OCI-LY3 (cell line): ENCODE results near the gene ACOT9.
"Not testable (repeated sequence)": the region's sequence is repeated elsewhere in the genome, so short reads cannot be mapped to it uniquely, and the experiment has no call there.

ENCODE experiments used
- H2AFZ ChIP-seq: fragments of 200-600, 300-600 bp; shearing (Covaris generic); 2 replicates; pipeline ENCODE4 v1.6.0; 2014; ENCODE audit warnings: antibody characterized with exemption, low read depth, low read length
- H3K27ac ChIP-seq: fragments of 200-600, 300-600 bp; sonication (generic); 2 replicates; pipeline ENCODE4 v1.5.1; 2014; ENCODE audit warnings: mild to moderate bottlenecking, low read length, moderate library complexity, mixed read lengths
- H3K27me3 ChIP-seq: fragments of 200-600, 300-600 bp; sonication (generic); 2 replicates; pipeline ENCODE4 v1.6.1; 2014; ENCODE audit warnings: low read depth, low read length, mixed read lengths
- H3K36me3 ChIP-seq: fragments of 200-600, 300-600 bp; sonication (generic); replicated peaks from 2 replicates; pipeline ENCODE3; 2014; ENCODE audit warnings: low read depth, low read length, mixed read lengths
- H3K4me1 ChIP-seq: fragments of 300-600, 200-600 bp; sonication (generic); 2 replicates; pipeline ENCODE4 v1.6.1; 2014; ENCODE audit warnings: low read length, mixed read lengths
- H3K4me2 ChIP-seq: fragments of 200-600, 300-600 bp; sonication (generic); 2 replicates; pipeline ENCODE4 v1.6.1; 2014; ENCODE audit warnings: low read length, mixed read lengths
- H3K4me3 ChIP-seq: fragments of 300-600, 200-600 bp; sonication (generic); 2 replicates; pipeline ENCODE4 v1.5.1; 2014; ENCODE audit warnings: antibody characterized with exemption, mild to moderate bottlenecking, low read length, moderate library complexity
- H3K79me2 ChIP-seq: fragments of 300-600, 200-600 bp; shearing (Covaris generic); 2 replicates; pipeline ENCODE4 v1.6.1; 2014; ENCODE audit warnings: mild to moderate bottlenecking, low read length, mixed read lengths
- H3K9ac ChIP-seq: fragments of 300-600, 200-600 bp; shearing (Covaris generic); 2 replicates; pipeline ENCODE4 v1.6.0; 2014; ENCODE audit warnings: mild to moderate bottlenecking, low read length, moderate library complexity
- H3K9me3 ChIP-seq: fragments of 200-600, 300-600 bp; shearing (Covaris generic); 2 replicates; pipeline ENCODE4 v1.6.1; 2014; ENCODE audit warnings: low read length, mixed read lengths; ENCODE audit not compliant: insufficient read depth
- H4K20me1 ChIP-seq: fragments of 200-600, 300-600 bp; sonication (generic); 2 replicates; pipeline ENCODE4 v1.6.1; 2016; ENCODE audit warnings: low read length, mixed read lengths; ENCODE audit not compliant: insufficient read depth
- EZH2phosphoT487 ChIP-seq: fragments of 200-600 bp; shearing (Covaris generic); IDR thresholded peaks from 2 replicates; pipeline ENCODE4 v1.6.1; 2018; ENCODE audit warnings: antibody characterized with exemption, mixed run types, low read depth
- TF ChIP-seq, protein P1 (sequence below): fragments of 200-600, 300-600 bp; sonication (generic); IDR thresholded peaks from 2 replicates; pipeline ENCODE4 v1.5.1; 2014; ENCODE audit warnings: antibody characterized with exemption, low read length, low read depth

Gene ACOT9

DNA sequence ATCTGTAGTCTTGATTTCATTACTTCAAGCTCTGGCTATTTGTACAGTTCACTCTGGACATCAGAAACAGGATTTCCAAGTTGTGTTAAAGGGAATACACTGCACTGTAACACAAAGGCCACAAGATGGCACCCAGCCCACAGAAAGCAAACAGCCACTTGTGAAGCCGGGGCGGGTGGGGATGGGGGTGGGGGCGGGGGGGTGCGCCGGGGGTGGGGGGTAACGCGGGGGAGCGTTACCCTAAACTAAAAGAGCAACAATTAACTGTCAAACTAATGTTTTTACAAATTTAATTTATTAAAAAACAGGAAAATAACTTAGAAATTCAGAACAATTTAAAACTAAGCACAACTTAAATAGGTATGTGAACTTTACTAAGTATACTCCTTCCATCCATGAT, 48.5 kb downstream of the ACOT9 start:
- peak overlapping the region; percentile 78 for H3K4me2 ChIP-seq
- no peak for TF ChIP-seq EZH2phosphoT487
- TF ChIP-seq, protein P1, sequence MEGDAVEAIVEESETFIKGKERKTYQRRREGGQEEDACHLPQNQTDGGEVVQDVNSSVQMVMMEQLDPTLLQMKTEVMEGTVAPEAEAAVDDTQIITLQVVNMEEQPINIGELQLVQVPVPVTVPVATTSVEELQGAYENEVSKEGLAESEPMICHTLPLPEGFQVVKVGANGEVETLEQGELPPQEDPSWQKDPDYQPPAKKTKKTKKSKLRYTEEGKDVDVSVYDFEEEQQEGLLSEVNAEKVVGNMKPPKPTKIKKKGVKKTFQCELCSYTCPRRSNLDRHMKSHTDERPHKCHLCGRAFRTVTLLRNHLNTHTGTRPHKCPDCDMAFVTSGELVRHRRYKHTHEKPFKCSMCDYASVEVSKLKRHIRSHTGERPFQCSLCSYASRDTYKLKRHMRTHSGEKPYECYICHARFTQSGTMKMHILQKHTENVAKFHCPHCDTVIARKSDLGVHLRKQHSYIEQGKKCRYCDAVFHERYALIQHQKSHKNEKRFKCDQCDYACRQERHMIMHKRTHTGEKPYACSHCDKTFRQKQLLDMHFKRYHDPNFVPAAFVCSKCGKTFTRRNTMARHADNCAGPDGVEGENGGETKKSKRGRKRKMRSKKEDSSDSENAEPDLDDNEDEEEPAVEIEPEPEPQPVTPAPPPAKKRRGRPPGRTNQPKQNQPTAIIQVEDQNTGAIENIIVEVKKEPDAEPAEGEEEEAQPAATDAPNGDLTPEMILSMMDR, result peak; percentile 38

DNA sequence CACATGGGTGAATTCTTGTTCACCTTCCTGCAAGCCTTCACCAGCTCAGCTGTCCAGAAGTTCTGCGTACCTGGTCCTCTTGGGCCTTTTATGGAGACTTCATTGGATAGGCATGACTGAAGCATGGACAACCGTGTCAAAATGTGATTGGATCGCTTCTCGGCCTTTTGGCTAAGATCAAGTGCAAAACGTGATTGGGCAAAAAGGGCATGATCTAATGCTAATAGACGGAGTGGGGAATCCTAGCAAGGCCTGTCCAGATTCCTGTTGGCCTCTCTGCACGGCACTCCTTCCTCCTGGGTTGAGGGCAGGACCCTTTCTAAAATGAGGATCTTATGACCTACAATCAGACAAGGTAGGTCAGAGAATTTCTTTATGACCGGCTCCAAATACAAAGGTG, 50.9 kb downstream of the ACOT9 start:
- TF ChIP-seq, protein P1, result no peak
- TF ChIP-seq EZH2phosphoT487, result no peak

More for the DNA sequence above, 48.5 kb downstream of the ACOT9 start:
- Histone ChIP-seq H3K36me3 (no peaks in the 10 kb centered on the region), H3K27ac (no peak overlapping the region), H3K27me3 (no peaks in the 10 kb centered on the region), H2AFZ (no peak overlapping the region), H3K4me1 (no peaks in the 10 kb centered on the region; the same call in 1 of the 2 replicates), H3K79me2 (no peaks in the 10 kb centered on the region), H3K9ac (no peak overlapping the region; the same call in 1 of the 2 replicates), H3K4me3 (peak overlapping the region; percentile 68), H4K20me1 (no peaks in the 10 kb centered on the region), H3K9me3 (no peaks in the 10 kb centered on the region)

DNA sequence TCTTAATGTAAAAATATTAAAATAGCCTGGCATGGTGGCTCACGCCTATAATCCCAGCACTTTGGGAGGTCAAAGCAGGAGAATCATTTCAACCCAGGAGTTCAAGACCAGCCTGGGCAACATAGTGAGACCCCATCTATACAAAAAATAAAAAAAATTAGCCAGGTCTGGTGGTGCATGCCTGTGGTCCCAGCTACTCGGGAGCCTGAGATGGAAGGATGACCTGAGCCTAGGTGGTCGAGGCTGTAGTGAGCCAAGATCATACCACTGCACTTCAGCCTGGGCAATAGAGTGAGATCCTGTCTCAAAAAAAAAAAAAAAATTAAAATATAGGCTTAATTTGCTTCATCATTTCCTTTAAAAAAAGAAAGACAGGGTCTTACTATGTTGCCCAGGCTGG, 66.6 kb downstream of the ACOT9 start:
- H3K9ac ChIP-seq, H3K27ac ChIP-seq, H3K27me3 ChIP-seq, H2AFZ ChIP-seq, H3K4me2 ChIP-seq, H3K4me3 ChIP-seq, H3K9me3 ChIP-seq, H3K4me1 ChIP-seq, H4K20me1 ChIP-seq: not testable (repeated sequence)
- Histone ChIP-seq H3K79me2 (peaks cover 19% of the 10 kb centered on the region), H3K36me3 (peaks cover 29% of the 10 kb centered on the region)

More for the DNA sequence above, 50.9 kb downstream of the ACOT9 start:
- Histone ChIP-seq H3K9ac (no peak overlapping the region), H3K27ac (no peak overlapping the region), H3K4me1 (no peaks in the 10 kb centered on the region; the same call in 1 of the 2 replicates), H3K4me3 (no peak overlapping the region), H3K9me3 (no peaks in the 10 kb centered on the region), H3K79me2 (no peaks in the 10 kb centered on the region), H2AFZ (no peak overlapping the region), H3K27me3 (no peaks in the 10 kb centered on the region), H3K4me2 (no peak overlapping the region), H3K36me3 (no peaks in the 10 kb centered on the region), H4K20me1 (no peaks in the 10 kb centered on the region)

DNA sequence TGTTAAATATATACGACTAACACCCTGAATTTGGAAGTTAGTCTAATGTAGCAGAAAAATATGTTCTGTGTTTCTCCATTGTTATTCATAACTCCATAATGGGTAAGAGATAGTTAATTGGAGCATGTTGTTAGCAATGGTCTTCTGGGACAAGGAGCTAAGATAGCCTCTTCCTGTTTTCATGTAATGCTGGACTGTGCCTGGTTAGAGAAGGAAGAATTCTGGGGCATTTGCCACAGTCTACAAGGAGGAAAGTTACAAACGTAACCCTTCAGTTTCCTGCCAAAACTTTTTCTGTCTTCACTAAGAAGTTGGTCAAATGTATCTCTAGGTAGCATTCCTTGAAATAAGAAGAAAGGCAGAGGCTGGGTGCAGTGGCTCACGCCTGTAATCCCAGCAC, 70.0 kb downstream of the ACOT9 start:
- no peaks in the 10 kb centered on the region for H3K9me3 ChIP-seq
- no peak overlapping the region for H2AFZ ChIP-seq
- peaks cover 8% of the 10 kb centered on the region for H3K4me1 ChIP-seq
- no peak for TF ChIP-seq EZH2phosphoT487
- TF ChIP-seq, protein P1, result no peak
- H3K9ac ChIP-seq, result no peak overlapping the region
- H3K27ac ChIP-seq, result no peak overlapping the region
- no peaks in the 10 kb centered on the region for H3K27me3 ChIP-seq
- 0 out of 2 replicates have a peak, but pooled peaks cover 7% of the 10 kb centered on the region for H4K20me1 ChIP-seq
- H3K36me3 ChIP-seq, result peaks cover 34% of the 10 kb centered on the region
- no peak overlapping the region for H3K4me3 ChIP-seq
- H3K4me2 ChIP-seq, result no peak overlapping the region
- peaks cover 53% of the 10 kb centered on the region for H3K79me2 ChIP-seq
